Thyroid gland (tissue), 4 donors: ENCODE results near the gene MYO15A. TPM values are rescaled to one million over a fixed set of nuclear protein-coding genes. Genes with fewer than 3 reads are reported as not detected.

Experiments
- DNase-seq, 2 donors: peaks; one replicate each; pipeline ENCODE4 v3.0.0-alpha.2; 2019
- H3K27ac ChIP-seq, 3 donors: fragments of 200-600 bp; sonication (generic); 1 replicate in 2 of 3; 2 replicates in 1 of 3; pipeline ENCODE4 v1.5.1; 2016 to 2019; ENCODE audit warnings: mild to moderate bottlenecking in 1 of 3, moderate library complexity in 1 of 3
- H3K27me3 ChIP-seq: fragments of 200-600 bp; sonication (generic); one replicate; pipeline ENCODE4 v1.5.1; 2019
- H3K36me3 ChIP-seq, 2 donors: fragments of 200-600 bp; sonication (generic); one replicate each; pipeline ENCODE4 v1.5.1; 2016 to 2019
- H3K4me1 ChIP-seq, 2 donors: fragments of 200-600 bp; sonication (generic); one replicate each; pipeline ENCODE4 v1.5.1; 2017 to 2019
- H3K4me3 ChIP-seq, 3 donors: fragments of 200-600 bp; sonication (generic); replicated peaks in 1 of 3; 1 replicate in 2 of 3; 2 replicates in 1 of 3; pipeline ENCODE4 v1.5.1; 2016; ENCODE audit warnings: mild to moderate bottlenecking in 1 of 3
- H3K9me3 ChIP-seq: fragments of 200-600 bp; sonication (generic); one replicate; pipeline ENCODE4 v1.5.1; 2017
- CTCF ChIP-seq, 6 experiments: fragments of 200-600 bp in 3 of 6; fragments of 450-650 bp in 3 of 6; sonication (generic) in 3 of 6; IDR thresholded peaks; one replicate each; pipeline ENCODE4 v1.5.1; 2016 to 2019; ENCODE audit warnings: antibody characterized with exemption in 6 of 6, mild to moderate bottlenecking in 2 of 6, inconsistent platforms in 1 of 6, moderate library complexity in 1 of 6
- POLR2A ChIP-seq, 2 donors: fragments of 450-650 bp; IDR thresholded peaks; one replicate each; pipeline ENCODE4 v1.6.1; 2017; ENCODE audit warnings: antibody characterized with exemption in 2 of 2, mild to moderate bottlenecking in 2 of 2, moderate library complexity in 1 of 2
- WGBS, 2 donors: methylation state at CpG; one replicate each; pipeline ENCODE4 v1.1.5; 2017; 5-methylcytosine and 5-hydroxymethylcytosine counted together
- intact Hi-C: fragments of 100-400 bp; cut with DNase I; formaldehyde crosslinking; loops from one replicate; pipeline ENCODE4 v1.15.1; 2023
- total RNA-seq, 4 donors: library from RNA; depleted of rRNA; stranded (reverse); fragments of >200 nt; gene quantifications; one replicate each; pipeline ENCODE4 v1.2.3, GENCODE V29; 2016

Gene MYO15A
- total RNA-seq, 4 donors from 2014 or later = 1.3 to 3.6 (median 1.7) TPM

GRCh38 chr17:18124345-18125126 is 16.0 kb downstream of the MYO15A start:
- TF ChIP-seq POLR2A (IDR thresholded peaks at IDR 0.05) (no peak), CTCF (IDR thresholded peaks at IDR 0.05) (no peak)
- no peaks in the 10 kb centered on the region for H3K9me3 ChIP-seq
- intact Hi-C loops = no loop called here
- H3K27ac ChIP-seq = no peak overlapping the region
- no peak for DNase-seq
- H3K36me3 ChIP-seq = no peaks in the 10 kb centered on the region
- H3K4me1 ChIP-seq = no peaks in the 10 kb centered on the region
- WGBS, 2 donors = 78 to 84% methylated on average over 8 to 11 of the region's 11 CpGs
- no peak overlapping the region for H3K4me3 ChIP-seq
- H3K27me3 ChIP-seq = no peaks in the 10 kb centered on the region

GRCh38 chr17:18129041-18129502 is 20.5 kb downstream of the MYO15A start:
- TF ChIP-seq POLR2A (IDR thresholded peaks at IDR 0.05) (no peak), CTCF (IDR thresholded peaks at IDR 0.05) (no peak)
- Histone ChIP-seq H3K4me1 (no peaks in the 10 kb centered on the region), H3K9me3 (no peaks in the 10 kb centered on the region), H3K36me3 (no peaks in the 10 kb centered on the region), H3K27ac (no peak overlapping the region), H3K27me3 (no peaks in the 10 kb centered on the region), H3K4me3 (no peak overlapping the region)
- 57 to 60% methylated on average over 4 of the region's 4 CpGs for WGBS, 2 donors
- intact Hi-C loops = no loop called here
- DNase-seq = peak; percentile 11 to 12

GRCh38 chr17:18132711-18133110 is 24.2 kb downstream of the MYO15A start:
- H3K36me3 ChIP-seq = no peaks in the 10 kb centered on the region
- no peak for TF ChIP-seq POLR2A (IDR thresholded peaks at IDR 0.05)
- TF ChIP-seq CTCF (IDR thresholded peaks at IDR 0.05) = no peak
- H3K4me1 ChIP-seq = no peaks in the 10 kb centered on the region
- DNase-seq = no peak
- H3K9me3 ChIP-seq = no peaks in the 10 kb centered on the region
- WGBS, 2 donors = 85 to 93% methylated on average over 5 of the region's 5 CpGs
- H3K4me3 ChIP-seq = no peak overlapping the region
- intact Hi-C loops = no loop called here
- no peaks in the 10 kb centered on the region for H3K27me3 ChIP-seq
- H3K27ac ChIP-seq = no peak overlapping the region

GRCh38 chr17:18136357-18136756 is 27.8 kb downstream of the MYO15A start:
- Histone ChIP-seq H3K27ac (no peak overlapping the region), H3K36me3 (no peaks in the 10 kb centered on the region), H3K9me3 (no peaks in the 10 kb centered on the region), H3K27me3 (no peaks in the 10 kb centered on the region), H3K4me1 (no peaks in the 10 kb centered on the region), H3K4me3 (no peak overlapping the region)
- no peak for DNase-seq
- TF ChIP-seq CTCF (IDR thresholded peaks at IDR 0.05) = no peak
- TF ChIP-seq POLR2A (IDR thresholded peaks at IDR 0.05) = no peak
- 75 to 89% methylated on average over 9 to 15 of the region's 19 CpGs for WGBS, 2 donors
- intact Hi-C loops = no loop called here

GRCh38 chr17:18138065-18138749 is 29.7 kb downstream of the MYO15A start:
- no peak overlapping the region for H3K4me3 ChIP-seq
- no peaks in the 10 kb centered on the region for H3K9me3 ChIP-seq
- no peak for DNase-seq
- H3K27me3 ChIP-seq = no peaks in the 10 kb centered on the region
- 87 to 89% methylated on average over 7 to 8 of the region's 8 CpGs for WGBS, 2 donors
- TF ChIP-seq POLR2A (IDR thresholded peaks at IDR 0.05) = no peak
- TF ChIP-seq CTCF (IDR thresholded peaks at IDR 0.05) = no peak
- no peaks in the 10 kb centered on the region for H3K4me1 ChIP-seq
- intact Hi-C loops = no loop called here
- H3K36me3 ChIP-seq = no peaks in the 10 kb centered on the region
- no peak overlapping the region for H3K27ac ChIP-seq
